HepG2 (cell line): ENCODE results near the gene RBM23. TPM values are rescaled to one million over a fixed set of nuclear protein-coding genes. Genes with fewer than 3 reads are reported as not detected.

ENCODE experiments used
- CAMTA2 ChIP-seq: sonication (generic); formaldehyde crosslinking; IDR thresholded peaks from 2 replicates; pipeline ENCODE4 v1.4.0; 2020; ENCODE audit warnings: mild to moderate bottlenecking, missing genetic modification reagents, borderline replicate concordance
- ESRRA ChIP-seq: sonication (generic); formaldehyde crosslinking; IDR thresholded peaks from 2 replicates; pipeline ENCODE4 v1.5.1; 2020; ENCODE audit warnings: mild to moderate bottlenecking, low read depth, missing genetic modification reagents
- MTA1 ChIP-seq: sonication (generic); formaldehyde crosslinking; IDR thresholded peaks from 2 replicates; pipeline ENCODE4 v1.4.0; 2020; ENCODE audit warnings: missing genetic modification reagents, mild to moderate bottlenecking, borderline replicate concordance
- MTERF4 ChIP-seq: sonication (generic); formaldehyde crosslinking; IDR thresholded peaks from 2 replicates; pipeline ENCODE4 v1.8.0; 2023; ENCODE audit warnings: mild to moderate bottlenecking, missing genetic modification reagents
- POLR2A ChIP-seq, 2 experiments: IDR thresholded peaks; 2 replicates each; pipeline ENCODE4 v1.6.1; 2011; ENCODE audit warnings: low read depth in 2 of 2, low read length in 2 of 2, mild to moderate bottlenecking in 1 of 2, moderate library complexity in 1 of 2; ENCODE audit not compliant: insufficient read depth in 1 of 2
- STAT6 ChIP-seq: sonication (generic); formaldehyde crosslinking; IDR thresholded peaks from 2 replicates; pipeline ENCODE4 v1.4.0; 2020; ENCODE audit warnings: missing genetic modification reagents, mild to moderate bottlenecking, borderline replicate concordance
- ZNF605 ChIP-seq: sonication (generic); formaldehyde crosslinking; IDR thresholded peaks from 2 replicates; pipeline ENCODE4 v1.8.0; 2022; ENCODE audit warnings: mild to moderate bottlenecking, missing genetic modification reagents
- ZNF766 ChIP-seq: sonication (generic); formaldehyde crosslinking; IDR thresholded peaks from 2 replicates; pipeline ENCODE4 v1.5.0; 2020; ENCODE audit warnings: missing genetic modification reagents, borderline replicate concordance
- ZNF770 ChIP-seq: sonication (generic); formaldehyde crosslinking; IDR thresholded peaks from 2 replicates; pipeline ENCODE4 v1.5.0; 2020; ENCODE audit warnings: mild to moderate bottlenecking, missing genetic modification reagents
- ZNF883 ChIP-seq: sonication (generic); formaldehyde crosslinking; IDR thresholded peaks from 2 replicates; pipeline ENCODE4 v1.5.1; 2020; ENCODE audit warnings: mild to moderate bottlenecking, missing genetic modification reagents; ENCODE audit errors: not compliant biosample characterization
- polyA plus RNA-seq, 8 experiments: library from polyadenylated mRNA; depleted of rRNA in 3 of 8; stranded (reverse) in 7 of 8; unstranded in 1 of 8; fragments of >200 nt; fragmentation: Illumina TruSeq in 4 of 8; extraction: Trizol in 4 of 8; gene quantifications; 2 replicates each; pipeline versions ENCODE4 v1.2.1 to v1.2.3, GENCODE V29; 2011 to 2016; ENCODE audit warnings: low read depth in 4 of 8, missing spikeins in 1 of 8, mixed read lengths in 1 of 8; ENCODE audit not compliant: insufficient read depth in 1 of 8
- total RNA-seq, 5 experiments: library from RNA; depleted of rRNA; stranded (reverse); fragments of >200 nt; fragmentation: Illumina TruSeq; extraction: Trizol; gene quantifications; 2 replicates each; pipeline ENCODE4 v1.2.3, GENCODE V29; 2016; ENCODE audit warnings: low read depth in 1 of 5
- TF ChIP-seq, protein P1 (sequence below): sonication (generic); formaldehyde crosslinking; IDR thresholded peaks from 2 replicates; pipeline ENCODE4 v1.4.0; 2020; ENCODE audit warnings: missing genetic modification reagents
- TF ChIP-seq, protein P2 (sequence below): sonication (generic); formaldehyde crosslinking; IDR thresholded peaks from 2 replicates; pipeline ENCODE4 v1.8.0; 2022; ENCODE audit warnings: missing genetic modification reagents, mild to moderate bottlenecking, borderline replicate concordance
- TF ChIP-seq, protein P3 (sequence below), 2 experiments: IDR thresholded peaks; 2 replicates each; pipeline ENCODE4 v1.6.1; 2011 to 2012; ENCODE audit warnings: low read length in 2 of 2, borderline replicate concordance in 1 of 2, low read depth in 1 of 2, mild to moderate bottlenecking in 1 of 2, moderate library complexity in 1 of 2

The RBM23 gene
- total and polyA plus RNA-seq, 2 of the 13 experiments (the other 11 are each of a cell fraction or from before 2014, with no cell fraction given): 1.5 to 2.1 TPM

- TF ChIP-seq ZNF605 (CRISPR knock-in tag): 0 out of 2 replicates have a peak, but pooled peaks have one; percentile 19
- TF ChIP-seq, protein P1, sequence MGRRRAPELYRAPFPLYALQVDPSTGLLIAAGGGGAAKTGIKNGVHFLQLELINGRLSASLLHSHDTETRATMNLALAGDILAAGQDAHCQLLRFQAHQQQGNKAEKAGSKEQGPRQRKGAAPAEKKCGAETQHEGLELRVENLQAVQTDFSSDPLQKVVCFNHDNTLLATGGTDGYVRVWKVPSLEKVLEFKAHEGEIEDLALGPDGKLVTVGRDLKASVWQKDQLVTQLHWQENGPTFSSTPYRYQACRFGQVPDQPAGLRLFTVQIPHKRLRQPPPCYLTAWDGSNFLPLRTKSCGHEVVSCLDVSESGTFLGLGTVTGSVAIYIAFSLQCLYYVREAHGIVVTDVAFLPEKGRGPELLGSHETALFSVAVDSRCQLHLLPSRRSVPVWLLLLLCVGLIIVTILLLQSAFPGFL: no peak
- no peak for TF ChIP-seq ZNF883 (CRISPR knock-in tag)
- no peak for TF ChIP-seq ESRRA (CRISPR knock-in tag)
- no peak for TF ChIP-seq MTERF4 (CRISPR knock-in tag)
- TF ChIP-seq, protein P2, sequence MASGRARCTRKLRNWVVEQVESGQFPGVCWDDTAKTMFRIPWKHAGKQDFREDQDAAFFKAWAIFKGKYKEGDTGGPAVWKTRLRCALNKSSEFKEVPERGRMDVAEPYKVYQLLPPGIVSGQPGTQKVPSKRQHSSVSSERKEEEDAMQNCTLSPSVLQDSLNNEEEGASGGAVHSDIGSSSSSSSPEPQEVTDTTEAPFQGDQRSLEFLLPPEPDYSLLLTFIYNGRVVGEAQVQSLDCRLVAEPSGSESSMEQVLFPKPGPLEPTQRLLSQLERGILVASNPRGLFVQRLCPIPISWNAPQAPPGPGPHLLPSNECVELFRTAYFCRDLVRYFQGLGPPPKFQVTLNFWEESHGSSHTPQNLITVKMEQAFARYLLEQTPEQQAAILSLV (CRISPR knock-in tag): no peak
- TF ChIP-seq, protein P3, sequence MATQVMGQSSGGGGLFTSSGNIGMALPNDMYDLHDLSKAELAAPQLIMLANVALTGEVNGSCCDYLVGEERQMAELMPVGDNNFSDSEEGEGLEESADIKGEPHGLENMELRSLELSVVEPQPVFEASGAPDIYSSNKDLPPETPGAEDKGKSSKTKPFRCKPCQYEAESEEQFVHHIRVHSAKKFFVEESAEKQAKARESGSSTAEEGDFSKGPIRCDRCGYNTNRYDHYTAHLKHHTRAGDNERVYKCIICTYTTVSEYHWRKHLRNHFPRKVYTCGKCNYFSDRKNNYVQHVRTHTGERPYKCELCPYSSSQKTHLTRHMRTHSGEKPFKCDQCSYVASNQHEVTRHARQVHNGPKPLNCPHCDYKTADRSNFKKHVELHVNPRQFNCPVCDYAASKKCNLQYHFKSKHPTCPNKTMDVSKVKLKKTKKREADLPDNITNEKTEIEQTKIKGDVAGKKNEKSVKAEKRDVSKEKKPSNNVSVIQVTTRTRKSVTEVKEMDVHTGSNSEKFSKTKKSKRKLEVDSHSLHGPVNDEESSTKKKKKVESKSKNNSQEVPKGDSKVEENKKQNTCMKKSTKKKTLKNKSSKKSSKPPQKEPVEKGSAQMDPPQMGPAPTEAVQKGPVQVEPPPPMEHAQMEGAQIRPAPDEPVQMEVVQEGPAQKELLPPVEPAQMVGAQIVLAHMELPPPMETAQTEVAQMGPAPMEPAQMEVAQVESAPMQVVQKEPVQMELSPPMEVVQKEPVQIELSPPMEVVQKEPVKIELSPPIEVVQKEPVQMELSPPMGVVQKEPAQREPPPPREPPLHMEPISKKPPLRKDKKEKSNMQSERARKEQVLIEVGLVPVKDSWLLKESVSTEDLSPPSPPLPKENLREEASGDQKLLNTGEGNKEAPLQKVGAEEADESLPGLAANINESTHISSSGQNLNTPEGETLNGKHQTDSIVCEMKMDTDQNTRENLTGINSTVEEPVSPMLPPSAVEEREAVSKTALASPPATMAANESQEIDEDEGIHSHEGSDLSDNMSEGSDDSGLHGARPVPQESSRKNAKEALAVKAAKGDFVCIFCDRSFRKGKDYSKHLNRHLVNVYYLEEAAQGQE (IDR thresholded peaks at IDR 0.05; ENCODE audit: borderline replicate concordance in 1 of 2, low read depth in 1 of 2, low read length in 2 of 2): no peak
- no peak for TF ChIP-seq MTA1 (CRISPR knock-in tag)
- no peak for TF ChIP-seq CAMTA2 (CRISPR knock-in tag)
- no peak for TF ChIP-seq ZNF766 (CRISPR knock-in tag)
- no peak for TF ChIP-seq STAT6 (CRISPR knock-in tag)
- TF ChIP-seq POLR2A (IDR thresholded peaks at IDR 0.05; ENCODE audit: insufficient read depth in 1 of 2, low read depth in 2 of 2, low read length in 2 of 2): no peak
- no peak for TF ChIP-seq ZNF770
Observed at GRCh38 chr14:22900081-22900799, 18.7 kb downstream of the RBM23 start (continued).
